Calu3 (cell line): ENCODE measurements around the gene MXRA8. TPM values are rescaled to one million over a fixed set of nuclear protein-coding genes. Genes with fewer than 3 reads are reported as not detected.

Source experiments
- BruUV-seq: library from RNA; stranded (reverse); fragments of 400-500 nt; replicated peaks from 2 replicates; lab custom pipeline; 2021; lab: Mats Ljungman, UMichigan
- CTCF ChIA-PET: fragments of 300-600 bp; sonication (Branson Sonifier 250); formaldehyde crosslinking; loops from one replicate; lab custom pipeline; 2022; ENCODE audit warnings: antibody characterized with exemption; lab: Charles Lee
- DNase-seq: peaks from one replicate; pipeline ENCODE4 v3.0.0; 2022
- H3K27ac Mint-ChIP-seq: one replicate; pipeline ENCODE4 v1.8.0; 2022; ENCODE audit warnings: mixed read lengths; ENCODE audit not compliant: unreplicated experiment
- H3K27me3 Mint-ChIP-seq: one replicate; pipeline ENCODE4 v1.8.0; 2022; ENCODE audit warnings: mixed read lengths; ENCODE audit not compliant: unreplicated experiment
- H3K36me3 Mint-ChIP-seq: one replicate; pipeline ENCODE4 v1.8.0; 2022; ENCODE audit warnings: mild to moderate bottlenecking, moderate library complexity, mixed read lengths; ENCODE audit not compliant: insufficient read depth, unreplicated experiment
- H3K4me1 Mint-ChIP-seq: one replicate; pipeline ENCODE4 v1.8.0; 2022; ENCODE audit warnings: mild to moderate bottlenecking, low read depth, mixed read lengths; ENCODE audit not compliant: unreplicated experiment
- H3K4me3 Mint-ChIP-seq: one replicate; pipeline ENCODE4 v1.8.0; 2022; ENCODE audit warnings: mild to moderate bottlenecking, low read depth, moderate library complexity, mixed read lengths; ENCODE audit not compliant: unreplicated experiment
- H3K9me3 Mint-ChIP-seq: one replicate; pipeline ENCODE4 v1.8.0; 2022; ENCODE audit warnings: low read depth, mixed read lengths; ENCODE audit not compliant: unreplicated experiment
- intact Hi-C: fragments of 100-400 bp; cut with micrococcal nuclease; formaldehyde crosslinking; loops from one replicate; pipeline ENCODE4 v1.10.0; 2022; ENCODE audit not compliant: unreplicated experiment
- total RNA-seq: library from RNA; stranded (reverse); gene quantifications from 2 replicates; pipeline ENCODE4 v1.2.3, GENCODE V29; 2022
- TF ChIP-seq, protein P1 (sequence below): fragments of 200-600 bp; IDR thresholded peaks from one replicate; pipeline ENCODE4 v1.8.0; 2022; ENCODE audit warnings: antibody characterized with exemption; ENCODE audit not compliant: unreplicated experiment

The MXRA8 gene
- total RNA-seq, 1 experiment from 2014 or later, result not detected

DNA sequence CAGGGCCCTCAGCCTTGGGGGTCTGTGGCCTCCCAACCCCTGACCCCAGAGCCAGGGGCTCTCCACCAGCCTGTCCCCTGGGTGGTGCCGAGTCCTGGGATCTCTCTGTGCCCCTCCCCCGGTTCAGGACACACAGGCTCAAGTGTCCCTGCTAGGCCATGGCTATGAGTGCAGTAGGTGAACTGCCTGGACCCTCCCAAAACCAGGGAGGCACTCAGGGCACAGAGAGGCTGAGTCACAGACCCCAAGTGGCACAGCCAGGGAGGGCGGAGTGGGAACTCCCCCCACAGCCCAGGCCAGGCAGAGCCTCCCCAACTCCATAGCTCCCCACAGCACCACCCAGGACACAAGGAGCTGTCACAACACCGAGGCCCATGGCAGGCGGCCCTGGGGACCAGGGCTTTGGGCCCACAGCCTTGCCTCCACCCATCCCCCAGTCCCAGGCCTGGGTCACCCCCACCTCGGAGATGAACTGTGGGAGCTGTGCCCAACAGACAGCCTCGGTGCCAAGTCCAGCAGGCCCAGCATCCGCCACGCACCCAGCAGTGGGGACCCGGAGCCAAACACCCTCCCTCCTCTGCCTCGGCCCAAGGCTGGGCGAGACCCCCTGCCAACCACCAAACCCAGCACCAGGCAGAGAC, 12.4 kb downstream of the MXRA8 start:
- no peak for DNase-seq
- Mint-ChIP-seq H3K4me1 (peaks cover 24% of the 10 kb centered on the region), H3K27ac (peak overlapping the region; percentile 79), H3K9me3 (no peaks in the 10 kb centered on the region), H3K36me3 (peaks cover 52% of the 10 kb centered on the region), H3K4me3 (peak overlapping the region; percentile 80), H3K27me3 (no peaks in the 10 kb centered on the region)
- TF ChIP-seq, protein P1, sequence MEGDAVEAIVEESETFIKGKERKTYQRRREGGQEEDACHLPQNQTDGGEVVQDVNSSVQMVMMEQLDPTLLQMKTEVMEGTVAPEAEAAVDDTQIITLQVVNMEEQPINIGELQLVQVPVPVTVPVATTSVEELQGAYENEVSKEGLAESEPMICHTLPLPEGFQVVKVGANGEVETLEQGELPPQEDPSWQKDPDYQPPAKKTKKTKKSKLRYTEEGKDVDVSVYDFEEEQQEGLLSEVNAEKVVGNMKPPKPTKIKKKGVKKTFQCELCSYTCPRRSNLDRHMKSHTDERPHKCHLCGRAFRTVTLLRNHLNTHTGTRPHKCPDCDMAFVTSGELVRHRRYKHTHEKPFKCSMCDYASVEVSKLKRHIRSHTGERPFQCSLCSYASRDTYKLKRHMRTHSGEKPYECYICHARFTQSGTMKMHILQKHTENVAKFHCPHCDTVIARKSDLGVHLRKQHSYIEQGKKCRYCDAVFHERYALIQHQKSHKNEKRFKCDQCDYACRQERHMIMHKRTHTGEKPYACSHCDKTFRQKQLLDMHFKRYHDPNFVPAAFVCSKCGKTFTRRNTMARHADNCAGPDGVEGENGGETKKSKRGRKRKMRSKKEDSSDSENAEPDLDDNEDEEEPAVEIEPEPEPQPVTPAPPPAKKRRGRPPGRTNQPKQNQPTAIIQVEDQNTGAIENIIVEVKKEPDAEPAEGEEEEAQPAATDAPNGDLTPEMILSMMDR, result no peak
- intact Hi-C loops, result no loop called here
- BruUV-seq, result no TSS peak
- CTCF ChIA-PET, result interaction anchor here (0.6 kb wide), 1 partner anchor 29 kb away, joined by 3 read pairs; the partner anchor contains the start of gene AURKAIP1

DNA sequence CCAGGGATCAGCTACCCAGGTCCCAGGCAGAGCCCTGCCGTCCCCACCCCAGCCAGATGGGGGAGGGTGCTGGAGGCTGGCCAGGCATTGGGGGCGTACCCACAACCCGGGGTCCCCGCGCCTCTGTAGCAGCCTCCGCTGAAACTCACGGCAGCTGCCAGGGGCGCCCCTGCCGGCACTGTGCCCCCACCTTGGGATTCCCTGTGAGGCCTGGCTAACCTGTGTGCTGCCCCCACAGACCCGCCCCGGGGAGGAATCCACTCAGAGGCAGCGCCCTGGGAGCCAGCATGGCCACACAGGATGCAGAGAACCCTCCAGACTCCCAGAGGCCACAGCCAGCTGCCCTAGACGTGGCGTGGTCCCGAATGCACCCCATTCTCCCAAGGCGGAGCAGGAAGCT, 13.0 kb downstream of the MXRA8 start:
- no TSS peak for BruUV-seq
- peaks cover 56% of the 10 kb centered on the region for H3K36me3 Mint-ChIP-seq
- CTCF ChIA-PET, result interaction anchor here (0.6 kb wide), 1 partner anchor 30 kb away, joined by 3 read pairs; the partner anchor contains the start of gene AURKAIP1
- H3K27me3 Mint-ChIP-seq, result no peaks in the 10 kb centered on the region
- peak overlapping the region; percentile 80 for H3K4me3 Mint-ChIP-seq
- DNase-seq, result no peak
- peaks cover 24% of the 10 kb centered on the region for H3K4me1 Mint-ChIP-seq
- TF ChIP-seq, protein P1, result no peak
- H3K9me3 Mint-ChIP-seq, result no peaks in the 10 kb centered on the region
- intact Hi-C loops, result no loop called here
- peak overlapping the region; percentile 70 for H3K27ac Mint-ChIP-seq

DNA sequence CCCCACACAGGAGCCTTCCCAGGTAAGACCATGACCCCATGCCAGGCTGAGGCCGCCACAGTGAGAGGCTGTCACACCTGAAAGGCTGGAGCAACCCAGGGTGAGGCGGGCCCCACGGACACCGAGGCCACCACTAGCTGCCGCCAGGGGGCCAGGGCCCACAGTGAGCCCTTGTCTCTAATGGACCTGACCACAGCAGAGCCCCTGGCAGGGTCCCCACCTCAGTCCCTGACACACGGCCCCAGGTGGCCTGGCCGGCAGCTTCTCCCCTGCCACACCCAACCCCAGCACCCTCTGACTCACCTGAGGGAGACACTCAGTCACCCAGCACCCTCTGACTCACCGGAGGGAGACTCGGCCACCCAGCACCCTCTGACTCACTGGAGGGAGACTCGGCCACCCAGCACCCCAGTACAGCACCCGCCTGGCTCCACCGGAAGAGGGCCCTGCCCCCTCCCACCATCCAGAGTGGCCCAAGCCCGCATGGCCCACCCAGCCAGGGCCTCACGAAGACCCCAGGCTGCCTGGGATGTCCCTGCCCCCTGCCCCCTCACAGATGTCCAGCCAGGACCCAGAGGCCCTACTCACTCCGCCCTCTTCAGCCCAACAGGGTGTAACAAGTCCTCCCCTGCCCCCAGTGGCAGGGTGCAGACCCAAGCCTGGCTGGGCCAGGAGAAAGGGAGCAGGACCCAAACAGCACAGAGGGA, 13.5 kb downstream of the MXRA8 start:
- CTCF ChIA-PET, result interaction anchor here (1.1 kb wide), 1 partner anchor 63 kb away, joined by 3 read pairs; no protein-coding TSS in a partner anchor
- Mint-ChIP-seq H3K27ac (peak overlapping the region; percentile 70), H3K36me3 (peaks cover 60% of the 10 kb centered on the region), H3K4me1 (peaks cover 24% of the 10 kb centered on the region), H3K4me3 (peak overlapping the region; percentile 80), H3K27me3 (no peaks in the 10 kb centered on the region), H3K9me3 (no peaks in the 10 kb centered on the region)
- intact Hi-C loops, result no loop called here
- TF ChIP-seq, protein P1, result peak; percentile 62
- peak; percentile 90 for DNase-seq
- no TSS peak for BruUV-seq

DNA sequence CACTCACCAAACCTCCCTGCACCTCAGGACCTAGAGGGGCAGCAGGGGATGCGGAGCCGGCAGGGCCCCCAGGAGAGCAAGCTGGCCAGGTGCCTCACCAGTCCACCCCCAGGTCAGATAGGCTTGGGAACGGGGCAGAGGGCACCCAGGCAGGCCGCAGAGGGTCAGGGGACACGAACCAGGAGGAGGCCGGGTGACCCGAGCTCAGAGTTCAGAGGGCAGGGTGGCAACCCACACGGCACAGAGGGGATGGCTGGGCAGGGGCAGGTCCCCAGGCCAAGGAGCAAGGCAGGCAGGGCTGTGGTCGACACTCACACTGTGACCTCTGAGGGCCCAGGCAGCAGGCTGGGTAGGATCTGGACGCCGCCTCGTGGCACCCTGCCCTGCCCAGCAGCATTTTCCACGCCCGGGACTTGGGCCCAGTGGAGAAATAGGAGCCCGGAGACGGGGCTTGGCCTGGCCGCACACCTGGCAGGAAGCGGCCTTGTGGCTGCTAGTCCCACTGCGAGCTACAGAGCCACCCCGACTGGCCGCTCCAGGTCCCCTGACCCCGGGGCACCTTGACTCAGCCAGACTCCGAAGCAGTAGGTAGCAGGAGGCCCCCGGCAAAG, 14.4 kb downstream of the MXRA8 start:
- H3K4me1 Mint-ChIP-seq, result peaks cover 24% of the 10 kb centered on the region
- no TSS peak for BruUV-seq
- H3K4me3 Mint-ChIP-seq, result peak overlapping the region; percentile 80
- H3K27me3 Mint-ChIP-seq, result no peaks in the 10 kb centered on the region
- H3K36me3 Mint-ChIP-seq, result peaks cover 64% of the 10 kb centered on the region
- intact Hi-C loops, result no loop called here
- peak; percentile 44 for DNase-seq
- H3K27ac Mint-ChIP-seq, result peak overlapping the region; percentile 70
- H3K9me3 Mint-ChIP-seq, result no peaks in the 10 kb centered on the region
- CTCF ChIA-PET, result interaction anchor here (1.1 kb wide), 1 partner anchor 62 kb away, joined by 3 read pairs; no protein-coding TSS in a partner anchor
- TF ChIP-seq, protein P1, result no peak
